GM18873 (cell line): Measurements from ENCODE around the gene C14orf119.

Experiments
- ATAC-seq: cut with Tn5 transposase; IDR thresholded peaks from one replicate; pipeline ENCODE4 v1.9.1; 2021; ENCODE audit warnings: mild to moderate bottlenecking, moderate library complexity, moderate number of reproducible peaks; ENCODE audit not compliant: unreplicated experiment, low FRiP score

Gene C14orf119

GRCh38 chr14:23124337-23124954 is 29.1 kb downstream of the C14orf119 start:
- ATAC-seq: no peak

GRCh38 chr14:23125011-23125410 is 29.7 kb downstream of the C14orf119 start:
- no peak for ATAC-seq

- no peak for ATAC-seq
These were observed 30.7 kb downstream of the C14orf119 start for GRCh38 chr14:23125933-23126524.

- ATAC-seq: no peak
These were observed 31.4 kb downstream of the C14orf119 start for GRCh38 chr14:23126548-23127278.

GRCh38 chr14:23127861-23128260 is 32.6 kb downstream of the C14orf119 start:
- ATAC-seq: no peak

GRCh38 chr14:23128969-23129758 is 33.9 kb downstream of the C14orf119 start:
- ATAC-seq: no peak

GRCh38 chr14:23129759-23130316 is 34.5 kb downstream of the C14orf119 start:
- ATAC-seq: no peak

- ATAC-seq: no peak
These were observed 35.6 kb downstream of the C14orf119 start for GRCh38 chr14:23130871-23131270.

- ATAC-seq: no peak
These were observed 36.2 kb downstream of the C14orf119 start for GRCh38 chr14:23131482-23131881.

GRCh38 chr14:23132970-23133369 is 37.7 kb downstream of the C14orf119 start:
- no peak for ATAC-seq

GRCh38 chr14:23136566-23137133 is 41.3 kb downstream of the C14orf119 start:
- no peak for ATAC-seq

- ATAC-seq: no peak
These were observed 42.0 kb downstream of the C14orf119 start for GRCh38 chr14:23137192-23137812.

GRCh38 chr14:23137813-23138535 is 42.7 kb downstream of the C14orf119 start:
- ATAC-seq: no peak

- ATAC-seq: no peak
These were observed 44.6 kb downstream of the C14orf119 start for GRCh38 chr14:23139874-23140273.

- no peak for ATAC-seq
These were observed 45.1 kb downstream of the C14orf119 start for GRCh38 chr14:23140371-23140770.

GRCh38 chr14:23141706-23142444 is 46.6 kb downstream of the C14orf119 start:
- ATAC-seq: no peak

- no peak for ATAC-seq
These were observed 47.5 kb downstream of the C14orf119 start for GRCh38 chr14:23142826-23143225.

- ATAC-seq: no peak
These were observed 48.6 kb downstream of the C14orf119 start for GRCh38 chr14:23143911-23144310.
